Keratinocyte (primary cell): ENCODE results near the gene BTF3L4. TPM values are rescaled to one million over a fixed set of nuclear protein-coding genes. Genes with fewer than 3 reads are reported as not detected.

Experiments used
- DNase-seq: peaks from one replicate; pipeline ENCODE4 v3.0.0-alpha.2; 2011; ENCODE audit warnings: low read depth, missing footprints, low spot score
- FAIRE-seq: peaks from 2 replicates; lab custom pipeline; 2011; peaks lifted over from hg19 to GRCh38; lab: Jason Lieb, UNC
- H2AFZ ChIP-seq: 2 replicates; pipeline ENCODE4 v1.6.0; 2012; ENCODE audit warnings: low read length, control low read depth, inconsistent platforms; ENCODE audit not compliant: control insufficient read depth
- H3K27ac ChIP-seq: 2 replicates; pipeline ENCODE4 v1.5.1; 2011; ENCODE audit warnings: low read length; ENCODE audit not compliant: control insufficient read depth, insufficient read depth
- H3K27me3 ChIP-seq: 3 replicates; pipeline ENCODE4 v1.6.0; 2011; ENCODE audit warnings: low read length; ENCODE audit not compliant: control insufficient read depth, insufficient read depth; ENCODE audit errors: extremely low read depth
- H3K36me3 ChIP-seq, 2 experiments: 2 replicates in 1 of 2; 3 replicates in 1 of 2; pipeline ENCODE4 v1.5.1; 2011; ENCODE audit warnings: low read length in 2 of 2, mild to moderate bottlenecking in 1 of 2; ENCODE audit not compliant: control insufficient read depth in 2 of 2, insufficient read depth in 2 of 2; ENCODE audit errors: extremely low read depth in 1 of 2
- H3K4me1 ChIP-seq: 3 replicates; pipeline ENCODE4 v1.5.1; 2011; ENCODE audit warnings: low read length; ENCODE audit not compliant: control insufficient read depth, insufficient read depth; ENCODE audit errors: extremely low read depth
- H3K4me2 ChIP-seq: 3 replicates; pipeline ENCODE4 v1.6.0; 2011; ENCODE audit warnings: low read depth, low read length; ENCODE audit not compliant: control insufficient read depth, insufficient read depth; ENCODE audit errors: extremely low read depth
- H3K4me3 ChIP-seq, 3 experiments: fragments of 200-600 bp in 1 of 3; sonication (generic) in 1 of 3; 2 replicates in 2 of 3; 3 replicates in 1 of 3; pipeline ENCODE4 v1.5.1; 2011 to 2016; ENCODE audit warnings: low read length in 3 of 3, mild to moderate bottlenecking in 3 of 3, control low read depth in 2 of 3, inconsistent platforms in 1 of 3, low read depth in 1 of 3, mixed read lengths in 1 of 3, mixed run types in 1 of 3, moderate library complexity in 1 of 3; ENCODE audit not compliant: control insufficient read depth in 2 of 3, insufficient read depth in 2 of 3; ENCODE audit errors: extremely low read depth in 1 of 3
- H3K79me2 ChIP-seq: 2 replicates; pipeline ENCODE4 v1.6.0; 2012; ENCODE audit warnings: low read length; ENCODE audit not compliant: control insufficient read depth, insufficient read depth
- H3K9ac ChIP-seq: 3 replicates; pipeline ENCODE4 v1.6.0; 2011; ENCODE audit warnings: low read length; ENCODE audit not compliant: control insufficient read depth, insufficient read depth; ENCODE audit errors: extremely low read depth
- H3K9me1 ChIP-seq: 3 replicates; pipeline ENCODE4 v1.6.0; 2011; ENCODE audit warnings: low read length; ENCODE audit not compliant: control insufficient read depth, insufficient read depth; ENCODE audit errors: extremely low read depth
- H3K9me3 ChIP-seq: 2 replicates; pipeline ENCODE4 v1.5.1; 2012; ENCODE audit warnings: low read depth, low read length; ENCODE audit not compliant: control insufficient read depth
- H4K20me1 ChIP-seq: 3 replicates; pipeline ENCODE4 v1.6.0; 2011; ENCODE audit warnings: low read length; ENCODE audit not compliant: control insufficient read depth, insufficient read depth; ENCODE audit errors: extremely low read depth
- EZH2 ChIP-seq: IDR thresholded peaks from one replicate; pipeline ENCODE4 v1.6.1; 2012; ENCODE audit warnings: inconsistent platforms, mild to moderate bottlenecking, low read length, moderate library complexity
- dilution Hi-C: fragments of 300-500 bp; cut with MboI; formaldehyde crosslinking; loops from one replicate; pipeline ENCODE4 v1.7.0; 2020; ENCODE audit warnings: low sequenced_read_pairs; ENCODE audit not compliant: extremely low pct_ligation_motif_present
- polyA minus RNA-seq, 3 experiments: library from RNA; depleted of rRNA, polyadenylated mRNA; stranded (reverse); fragments of >200 nt; gene quantifications; 1 replicate in 1 of 3; 2 replicates in 1 of 3; 3 replicates in 1 of 3; pipeline ENCODE4 v1.2.3, GENCODE V29; 2011
- polyA plus RNA-seq, 5 experiments: library from polyadenylated mRNA; depleted of rRNA in 3 of 5; stranded (reverse) in 3 of 5; stranded (forward) in 1 of 5; unstranded in 1 of 5; fragments of >200 nt; gene quantifications; 1 replicate in 1 of 5; 2 replicates in 3 of 5; 3 replicates in 1 of 5; pipeline versions ENCODE4 v1.2.1 to v1.2.3, GENCODE V29; 2011 to 2012; ENCODE audit warnings: missing spikeins in 2 of 5, low read depth in 1 of 5, low replicate concordance in 1 of 5
- TF ChIP-seq, protein P1 (sequence below), 3 experiments: IDR thresholded peaks in 1 of 3; conservative IDR thresholded peaks in 1 of 3; optimal IDR thresholded peaks in 1 of 3; 2 replicates in 2 of 3; 3 replicates in 1 of 3; pipeline versions ENCODE3 to v1.5.1; 2011; ENCODE audit warnings: low read length in 3 of 3, mild to moderate bottlenecking in 3 of 3, moderate library complexity in 2 of 3, control low read depth in 1 of 3, inconsistent platforms in 1 of 3; ENCODE audit not compliant: insufficient read depth in 2 of 3; ENCODE audit errors: extremely low read depth in 1 of 3

The BTF3L4 gene
- 31.8 to 55.4 TPM (median 35.8 TPM) in 3 replicates for polyA plus RNA-seq
- 64.1 TPM for polyA plus RNA-seq (2011; ENCODE audit: low read depth)
- 32.9 and 65.9 TPM in 2 replicates for polyA plus RNA-seq (2011; cell fraction: cytosol; rRNA removed)
- 24.1 and 33.0 TPM in 2 replicates for polyA plus RNA-seq (2011; cell fraction: nucleus; rRNA removed)
- polyA plus RNA-seq (2012; ENCODE audit: low replicate concordance): 33.9 and 49.9 TPM in 2 replicates
- 6.0 to 30.2 TPM (median 18.9 TPM) in 3 replicates for polyA minus RNA-seq
- 22.8 TPM for polyA minus RNA-seq (2011; cell fraction: cytosol; rRNA and poly(A)+ RNA removed)
- polyA minus RNA-seq (2011; cell fraction: nucleus; rRNA and poly(A)+ RNA removed): 8.8 and 16.3 TPM in 2 replicates

DNA sequence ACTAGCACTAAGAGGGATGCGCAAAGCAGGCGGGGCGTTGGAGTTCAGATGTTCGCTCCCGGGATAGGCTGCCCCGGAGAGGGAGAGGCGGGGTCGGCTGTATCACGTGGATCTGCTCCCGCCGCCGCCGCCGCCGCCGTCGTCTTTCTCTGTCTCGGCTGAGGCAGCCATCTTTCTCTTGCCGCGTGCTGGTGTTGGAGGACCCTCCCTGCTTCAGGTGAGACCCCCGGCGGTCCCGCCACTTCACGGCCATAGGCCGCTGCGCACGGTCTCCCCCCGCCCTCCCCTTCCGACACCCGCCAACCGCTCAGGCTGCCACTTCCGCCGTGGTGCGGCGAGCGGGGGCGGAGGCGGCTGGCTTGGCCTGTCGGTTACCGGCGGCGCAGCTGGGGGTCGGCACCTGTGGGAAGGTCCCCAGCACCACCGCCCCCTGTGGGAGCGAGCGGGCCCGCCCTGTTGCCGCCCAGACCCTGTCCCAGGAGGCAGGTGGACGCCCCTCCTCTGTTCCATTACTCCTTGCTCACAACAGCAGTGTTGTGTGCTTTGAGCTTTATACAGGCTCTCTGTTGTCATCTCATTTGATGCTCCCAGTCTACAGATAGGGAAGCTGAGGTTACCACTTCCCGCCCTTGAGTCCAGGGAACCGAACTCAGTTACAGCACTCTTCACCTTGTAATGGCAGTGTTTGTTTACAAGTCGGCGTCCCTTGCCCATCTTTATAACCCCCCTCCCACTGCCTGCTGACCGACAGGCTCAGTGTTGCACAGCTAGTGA is at the start of gene BTF3L4:
Gene BTF3L4, plus strand, starts transcription at position 133 of the 774 bp plus-strand sequence. CDS start 3,553 bp downstream, outside the sequence.
- DNase-seq: no peak
- Histone ChIP-seq H3K9me3 (no peaks in the 10 kb centered on the region), H2AFZ (peak within 1 kb of the TSS; percentile 92), H4K20me1 (no peaks in the 10 kb centered on the region), H3K27ac (peak within 1 kb of the TSS; percentile 93), H3K9me1 (no peaks in the 10 kb centered on the region), H3K9ac (peak within 1 kb of the TSS; percentile 85), H3K4me3 (peak within 1 kb of the TSS; percentile 70 to 96 (median 87)), H3K4me2 (peak within 1 kb of the TSS; percentile 83), H3K79me2 (peaks cover 56% of the 10 kb centered on the region), H3K27me3 (no peaks in the 10 kb centered on the region), H3K36me3 (peaks cover 1 to 13% of the 10 kb centered on the region in 2 experiments), H3K4me1 (peaks cover 27% of the 10 kb centered on the region)
- no peak for FAIRE-seq
- no peak for TF ChIP-seq EZH2
- TF ChIP-seq, protein P1, sequence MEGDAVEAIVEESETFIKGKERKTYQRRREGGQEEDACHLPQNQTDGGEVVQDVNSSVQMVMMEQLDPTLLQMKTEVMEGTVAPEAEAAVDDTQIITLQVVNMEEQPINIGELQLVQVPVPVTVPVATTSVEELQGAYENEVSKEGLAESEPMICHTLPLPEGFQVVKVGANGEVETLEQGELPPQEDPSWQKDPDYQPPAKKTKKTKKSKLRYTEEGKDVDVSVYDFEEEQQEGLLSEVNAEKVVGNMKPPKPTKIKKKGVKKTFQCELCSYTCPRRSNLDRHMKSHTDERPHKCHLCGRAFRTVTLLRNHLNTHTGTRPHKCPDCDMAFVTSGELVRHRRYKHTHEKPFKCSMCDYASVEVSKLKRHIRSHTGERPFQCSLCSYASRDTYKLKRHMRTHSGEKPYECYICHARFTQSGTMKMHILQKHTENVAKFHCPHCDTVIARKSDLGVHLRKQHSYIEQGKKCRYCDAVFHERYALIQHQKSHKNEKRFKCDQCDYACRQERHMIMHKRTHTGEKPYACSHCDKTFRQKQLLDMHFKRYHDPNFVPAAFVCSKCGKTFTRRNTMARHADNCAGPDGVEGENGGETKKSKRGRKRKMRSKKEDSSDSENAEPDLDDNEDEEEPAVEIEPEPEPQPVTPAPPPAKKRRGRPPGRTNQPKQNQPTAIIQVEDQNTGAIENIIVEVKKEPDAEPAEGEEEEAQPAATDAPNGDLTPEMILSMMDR (optimal IDR thresholded peaks at IDR 0.05 in 1 of 3, IDR thresholded peaks at IDR 0.05 in 1 of 3, conservative IDR thresholded peaks at IDR 0.05 in 1 of 3; ENCODE audit: extremely low read depth in 1 of 3, insufficient read depth in 2 of 3, low read length in 3 of 3): no peak
- dilution Hi-C loops: no loop called here

DNA sequence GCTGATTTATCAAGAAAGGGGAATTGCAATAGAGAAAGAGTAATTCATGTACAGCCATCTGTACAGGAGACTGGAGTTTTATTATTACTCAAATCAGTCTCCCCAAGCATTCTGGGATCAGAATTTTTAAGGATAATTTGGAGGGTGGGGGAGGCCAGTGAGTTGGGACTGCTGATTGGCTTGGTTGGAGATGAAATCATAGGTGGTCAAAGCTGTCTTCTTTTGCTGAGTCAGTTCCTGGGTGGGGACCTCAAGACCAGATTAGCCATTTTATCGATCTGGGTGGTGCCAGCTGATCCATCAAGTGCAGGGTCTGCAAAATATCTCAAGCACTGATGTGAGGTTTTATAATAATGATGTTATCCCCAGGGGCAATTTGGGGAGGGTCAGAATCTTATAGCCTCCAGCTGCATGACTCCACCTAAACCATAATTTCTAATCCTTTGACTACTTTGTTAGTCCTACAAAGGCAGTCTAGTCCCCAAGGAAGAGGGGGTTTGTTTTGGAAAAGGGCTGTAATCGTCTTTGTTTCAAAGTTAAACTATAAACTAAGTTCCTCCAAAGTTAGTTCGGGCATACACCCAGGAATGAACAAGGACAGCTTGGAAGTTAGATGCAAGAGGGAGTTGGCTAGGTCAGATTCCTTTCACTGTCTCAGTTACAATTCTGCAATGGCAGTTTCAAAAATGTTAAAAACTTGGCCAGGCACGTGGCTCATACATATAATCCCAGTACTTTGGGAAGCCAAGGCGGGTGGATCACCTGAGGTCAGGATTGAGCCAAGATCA is 48.7 kb upstream of the BTF3L4 start:
- H4K20me1 ChIP-seq: no peaks in the 10 kb centered on the region
- H3K4me1 ChIP-seq: peaks cover 16% of the 10 kb centered on the region
- no peak overlapping the region for H3K4me2 ChIP-seq
- no peaks in the 10 kb centered on the region for H3K27me3 ChIP-seq
- no peaks in the 10 kb centered on the region for H3K9me3 ChIP-seq
- dilution Hi-C loops: no loop called here
- no peak for TF ChIP-seq EZH2
- TF ChIP-seq, protein P1 (optimal IDR thresholded peaks at IDR 0.05 in 1 of 3, IDR thresholded peaks at IDR 0.05 in 1 of 3, conservative IDR thresholded peaks at IDR 0.05 in 1 of 3; ENCODE audit: extremely low read depth in 1 of 3, insufficient read depth in 2 of 3, low read length in 3 of 3): no peak
- no peak for DNase-seq
- H3K36me3 ChIP-seq: no peaks in the 10 kb centered on the region
- no peak overlapping the region for H3K4me3 ChIP-seq
- no peaks in the 10 kb centered on the region for H3K79me2 ChIP-seq
- no peak for FAIRE-seq
- peak overlapping the region; percentile 71 for H2AFZ ChIP-seq
- no peak overlapping the region for H3K27ac ChIP-seq
- H3K9ac ChIP-seq: no peak overlapping the region
- H3K9me1 ChIP-seq: no peaks in the 10 kb centered on the region
